ENCODE results near the gene GPD1.

Gene GPD1

DNA sequence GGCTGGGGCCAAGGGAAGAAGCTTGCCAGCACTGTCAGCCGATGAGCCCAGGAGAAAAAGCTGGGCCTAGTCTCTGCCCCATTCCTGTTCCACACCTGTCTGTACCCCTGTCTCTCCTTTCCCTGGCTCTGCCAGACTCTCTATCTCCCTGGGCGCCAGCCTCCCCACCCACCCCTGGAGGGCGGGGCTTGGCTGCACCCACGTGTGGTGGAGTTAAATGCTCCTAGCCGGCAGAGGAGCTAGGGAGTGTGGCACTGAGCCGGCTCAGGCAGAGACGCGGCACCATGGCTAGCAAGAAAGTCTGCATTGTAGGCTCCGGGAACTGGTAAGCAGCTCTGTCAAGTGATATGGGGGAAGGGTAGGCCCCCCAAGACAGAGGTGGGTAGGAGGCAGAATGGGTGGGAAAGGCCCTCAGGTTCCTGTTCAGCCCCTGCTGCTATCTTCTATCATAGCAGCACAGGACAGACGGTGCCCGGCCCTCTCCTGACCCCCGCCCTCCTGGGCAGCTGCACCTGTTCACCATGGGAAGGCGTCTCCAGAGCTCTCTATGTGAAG is at the start of gene GPD1:
Gene GPD1 (plus strand): TSS at position 242 of the 555 bp plus-strand sequence. CDS start 43 bp downstream, at position 285.
- DNase-seq (ENCODE audit: low read depth in 2 of 2): no peak

DNA sequence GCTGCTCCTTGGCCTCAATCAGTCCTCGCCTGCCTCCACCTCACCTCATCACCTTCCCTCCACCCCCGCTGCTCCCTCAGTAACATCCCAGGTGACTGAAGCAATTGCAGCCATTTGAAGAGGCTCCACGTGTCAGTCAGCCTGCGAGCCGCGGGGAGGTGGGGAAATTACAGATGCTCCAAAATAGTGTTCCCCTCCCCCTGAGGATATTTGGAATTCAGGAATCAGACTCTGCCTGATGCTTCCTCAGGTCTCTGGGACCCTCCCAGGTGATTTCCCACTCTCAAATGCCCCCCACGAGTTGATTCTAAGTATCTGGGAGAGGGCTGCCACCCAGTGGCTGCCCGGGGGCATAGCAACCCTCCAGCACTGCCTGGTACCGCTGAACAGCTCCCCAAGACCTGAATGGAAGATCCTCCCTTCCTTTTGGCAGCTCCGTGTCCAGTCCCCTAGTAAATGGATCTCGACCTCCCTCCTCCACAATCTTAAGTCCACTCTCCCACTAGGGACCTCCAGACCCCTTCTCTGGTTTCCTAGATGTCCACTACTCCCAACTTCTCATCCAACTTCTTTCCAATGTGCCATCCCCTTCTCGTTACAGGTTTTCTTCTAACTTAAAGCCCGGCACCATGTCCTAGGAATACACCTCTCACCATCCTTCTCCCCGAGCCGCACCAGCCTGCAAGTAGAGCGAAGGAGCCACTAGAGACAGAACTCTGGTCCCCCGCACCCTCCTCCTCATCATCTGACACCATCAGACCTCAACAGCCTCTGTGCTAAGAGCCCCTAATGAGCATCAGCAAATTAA is 47.8 kb upstream of the GPD1 start:
- peak; percentile 38 to 42 for DNase-seq (ENCODE audit: low read depth in 2 of 2)

- DNase-seq (ENCODE audit: low read depth in 2 of 2): no peak
Observed at GRCh38 chr12:50056639-50056976, 47.2 kb upstream of the GPD1 start.

GRCh38 chr12:50057000-50057841 is 46.6 kb upstream of the GPD1 start, which contains the start of gene ASIC1:
TSS of gene ASIC1 (plus strand) at chr12:50057596. CDS start at chr12:50058767, 1,171 bp downstream.
- peak; percentile 32 to 39 for DNase-seq (ENCODE audit: low read depth in 2 of 2)

DNA sequence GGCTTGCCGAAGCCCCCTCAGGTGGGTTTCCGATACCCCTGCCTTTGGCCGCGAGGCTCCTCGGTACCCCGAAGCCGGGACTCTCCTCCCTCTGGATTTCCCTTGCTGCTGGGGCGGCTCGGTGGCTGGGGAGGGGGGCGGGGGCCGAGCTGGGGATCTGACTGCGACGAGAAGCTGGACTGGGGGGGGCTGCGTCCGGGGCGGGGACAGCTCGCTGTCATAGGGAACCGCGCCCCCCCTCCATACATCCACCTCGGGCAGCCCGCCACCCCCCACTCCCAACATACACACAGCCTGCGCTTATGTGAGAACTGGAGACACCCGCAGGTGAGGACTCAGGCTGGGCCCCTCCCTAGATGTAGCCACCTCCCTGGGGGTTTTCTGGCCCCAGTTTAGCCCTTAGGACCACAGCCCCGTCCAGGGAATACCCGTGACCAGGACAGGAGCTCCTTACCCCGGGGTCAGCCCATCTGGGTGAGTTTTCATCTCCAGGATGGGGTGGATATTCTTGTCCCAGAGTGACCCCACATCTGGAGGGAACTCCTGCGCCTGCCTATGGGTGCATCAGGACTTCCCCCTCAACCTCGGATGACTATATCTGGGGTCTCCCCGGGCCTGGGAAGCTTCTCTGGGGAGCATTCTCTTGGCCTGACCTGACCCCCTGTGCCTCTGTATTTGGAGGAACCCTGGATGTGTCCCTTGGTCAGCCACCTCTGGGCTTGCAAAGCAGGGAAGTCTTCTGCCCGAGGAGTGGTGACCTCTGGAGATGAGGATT is 45.7 kb upstream of the GPD1 start:
- no peak for DNase-seq (ENCODE audit: low read depth in 2 of 2)

- no peak for DNase-seq (ENCODE audit: low read depth in 2 of 2)
Observed at GRCh38 chr12:50058743-50059312, 45.0 kb upstream of the GPD1 start.

GRCh38 chr12:50059440-50060119 is 44.2 kb upstream of the GPD1 start:
- peak; percentile 49 to 57 for DNase-seq (ENCODE audit: low read depth in 2 of 2)

DNA sequence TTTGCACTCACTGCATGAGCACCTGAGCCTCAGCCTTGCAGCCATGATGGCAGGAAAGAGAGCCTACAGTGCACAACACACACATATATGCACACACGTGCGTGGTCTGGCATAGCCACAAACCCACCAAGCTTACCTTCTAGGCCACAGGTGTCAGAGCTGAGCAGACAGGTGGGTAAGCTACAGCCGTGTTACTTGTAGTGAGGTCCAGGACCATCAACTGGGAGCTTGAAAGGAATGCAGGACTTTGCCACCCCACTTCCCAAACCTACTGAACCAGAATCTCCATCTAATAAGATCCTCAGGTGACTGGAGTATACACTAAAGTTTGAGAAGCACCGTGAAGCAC is 43.7 kb upstream of the GPD1 start:
- DNase-seq (ENCODE audit: low read depth in 2 of 2): no peak

DNA sequence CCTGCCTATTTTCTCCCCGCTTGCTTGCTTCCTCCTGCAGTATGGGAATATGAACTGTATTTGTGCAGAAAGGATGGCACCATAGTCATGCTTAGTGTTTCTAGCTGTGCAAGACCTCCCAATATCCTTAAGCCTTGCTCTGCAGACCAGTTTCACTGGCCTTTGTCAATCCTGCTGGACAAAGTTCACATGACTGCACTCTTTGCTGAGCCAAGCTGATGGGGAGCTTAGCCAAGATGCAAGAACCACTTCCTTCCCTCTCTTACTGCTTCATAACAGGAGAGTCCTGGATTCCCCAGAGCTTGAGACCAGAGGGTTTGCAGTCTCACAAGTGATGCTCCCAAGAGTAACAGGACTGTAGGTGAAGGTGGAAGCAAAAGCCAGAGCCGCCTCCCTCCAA is 42.6 kb upstream of the GPD1 start:
- no peak for DNase-seq (ENCODE audit: low read depth in 2 of 2)

DNA sequence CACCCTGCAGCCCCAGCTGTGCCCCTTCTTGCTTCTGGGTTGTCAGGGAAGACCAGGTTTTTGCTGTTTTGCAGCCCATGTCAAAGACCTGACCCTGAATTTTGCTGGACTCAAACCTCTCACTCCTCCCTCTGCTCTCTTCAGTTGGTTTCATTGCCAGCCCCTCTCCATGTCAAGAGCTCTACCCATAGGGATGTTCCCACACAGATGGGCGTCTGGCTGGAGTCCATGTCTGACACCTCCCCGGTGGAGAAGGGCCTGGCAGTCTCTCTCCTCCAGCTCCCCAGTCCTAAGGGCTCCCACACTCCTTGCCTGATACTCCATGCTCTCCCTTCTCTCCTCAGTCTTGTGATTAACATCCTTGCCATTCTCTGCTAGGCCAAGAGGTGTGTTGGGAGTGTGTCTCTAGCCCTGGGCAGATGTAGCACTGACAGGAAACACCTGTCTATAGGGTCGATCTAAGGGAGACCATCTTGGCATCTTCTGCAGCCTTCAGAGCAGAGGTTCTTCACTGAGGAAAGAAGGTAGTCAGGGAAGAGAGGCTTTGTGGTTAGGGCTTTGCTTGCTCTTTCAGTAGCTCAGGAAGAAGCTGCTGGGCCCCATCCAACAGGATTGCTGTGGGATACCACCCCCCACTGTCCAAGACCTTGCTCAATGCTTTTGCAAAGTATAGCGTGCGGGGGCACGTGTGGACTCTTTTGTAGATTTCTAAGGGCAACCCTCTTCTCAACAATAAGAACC is 41.7 kb upstream of the GPD1 start:
- no peak for DNase-seq (ENCODE audit: low read depth in 2 of 2)

GRCh38 chr12:50062728-50063460 is 40.9 kb upstream of the GPD1 start:
- DNase-seq (ENCODE audit: low read depth in 2 of 2): no peak

DNA sequence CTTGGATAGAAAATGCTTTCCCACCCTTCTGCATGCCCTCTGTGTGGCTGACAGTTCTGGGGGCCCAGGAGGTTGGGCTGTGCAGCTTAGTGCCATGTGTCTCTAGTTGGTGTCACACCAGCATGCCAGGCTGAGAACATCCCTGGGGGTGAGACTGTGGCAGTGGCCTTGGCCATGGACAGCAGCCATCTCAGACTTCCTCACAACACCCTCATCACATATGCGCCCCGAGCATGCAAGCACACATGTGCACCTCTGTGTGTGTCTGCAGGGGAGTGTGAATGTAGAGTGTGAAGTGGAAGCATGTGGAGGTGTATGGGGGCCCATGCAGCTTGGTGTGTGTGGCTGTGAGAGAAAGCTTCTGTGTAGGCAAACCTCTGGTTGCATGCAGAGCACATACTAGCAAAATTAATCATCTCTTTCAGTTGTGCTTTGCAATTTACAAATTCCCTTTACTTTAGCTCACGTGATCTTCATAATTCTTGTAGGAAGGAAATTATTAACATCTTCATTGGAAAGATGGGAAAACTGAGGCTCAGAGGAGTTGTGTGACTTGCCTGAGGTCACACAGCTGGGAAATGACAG is 38.0 kb upstream of the GPD1 start:
- DNase-seq (ENCODE audit: low read depth in 2 of 2): no peak

DNA sequence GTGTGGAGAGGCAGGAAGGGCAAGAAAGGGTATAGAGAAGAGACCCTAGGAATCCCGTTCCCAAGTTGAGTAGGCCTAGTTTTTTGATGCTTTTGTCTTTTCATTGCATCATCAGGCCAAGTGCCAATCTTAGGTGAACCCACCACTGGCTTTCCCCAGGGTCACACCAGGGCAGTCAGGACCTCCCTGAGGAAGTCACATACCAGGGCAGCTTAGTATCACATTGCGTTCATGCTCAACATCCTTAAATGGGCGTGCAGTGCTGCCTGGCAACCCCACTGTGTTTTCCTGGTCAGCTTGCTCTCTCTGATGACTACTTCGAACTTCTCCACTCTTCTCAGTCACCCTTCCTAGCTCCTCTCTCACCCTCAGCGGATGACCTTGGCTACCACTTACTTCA is 37.4 kb upstream of the GPD1 start:
- DNase-seq (ENCODE audit: low read depth in 2 of 2): no peak

GRCh38 chr12:50069069-50069468 is 34.7 kb upstream of the GPD1 start:
- no peak for DNase-seq (ENCODE audit: low read depth in 2 of 2)

DNA sequence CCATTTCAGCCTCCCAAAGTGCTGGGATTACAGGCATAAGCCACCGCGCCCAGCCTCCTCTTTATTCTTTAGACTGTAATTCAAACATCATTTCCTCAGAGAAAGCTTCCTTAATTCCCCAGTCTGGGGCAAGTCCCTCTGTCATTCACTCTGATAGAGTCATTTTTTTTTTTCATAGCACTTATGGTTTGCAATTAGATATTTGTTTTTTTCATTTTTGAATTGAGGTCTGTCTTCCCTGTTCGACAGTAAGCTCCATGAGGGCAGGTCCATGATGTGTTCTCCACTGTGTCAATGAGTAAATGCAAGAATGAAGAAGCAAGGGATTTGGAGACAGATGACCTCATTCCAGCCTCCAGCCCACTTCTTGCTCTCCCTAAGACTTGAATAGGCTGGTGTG is 34.3 kb upstream of the GPD1 start:
- no peak for DNase-seq (ENCODE audit: low read depth in 2 of 2)

GRCh38 chr12:50070314-50071060 is 33.3 kb upstream of the GPD1 start:
- DNase-seq (ENCODE audit: low read depth in 2 of 2): peak; percentile 36 to 57

DNA sequence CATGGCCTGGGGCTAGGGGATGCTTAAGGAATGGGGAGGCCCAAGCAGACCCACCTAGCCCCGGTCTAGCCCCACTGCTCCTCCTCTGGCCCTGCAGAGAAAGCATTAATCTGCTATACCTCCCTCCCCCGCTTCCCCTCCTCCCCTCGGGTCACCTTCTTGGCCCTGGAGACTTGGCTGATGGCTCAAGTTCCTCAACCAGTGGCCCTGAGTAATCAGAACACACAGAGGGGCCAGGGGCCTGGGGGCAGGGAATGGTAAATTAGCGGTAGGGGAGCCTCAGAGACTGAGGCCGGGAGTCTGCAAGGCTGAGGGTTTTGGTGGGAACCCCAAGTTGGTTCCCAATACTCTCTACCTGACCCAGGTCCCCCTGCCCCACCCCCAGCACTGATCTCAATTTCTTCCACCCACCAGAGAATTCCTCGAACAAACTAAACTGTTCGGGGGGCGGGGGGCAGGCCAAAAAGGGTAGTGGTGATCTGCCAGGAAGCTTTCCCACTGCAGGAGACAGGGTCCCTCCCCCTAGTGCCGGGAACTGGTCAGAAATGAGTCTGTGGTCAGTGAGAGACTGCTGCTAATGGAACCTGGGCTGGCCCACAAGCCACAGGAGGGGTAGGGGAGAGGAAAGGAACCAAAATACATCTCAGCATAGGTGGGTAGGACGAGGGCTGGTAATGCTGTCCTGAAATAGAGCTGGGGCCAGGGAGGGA is 31.5 kb upstream of the GPD1 start:
- no peak for DNase-seq (ENCODE audit: low read depth in 2 of 2)

DNA sequence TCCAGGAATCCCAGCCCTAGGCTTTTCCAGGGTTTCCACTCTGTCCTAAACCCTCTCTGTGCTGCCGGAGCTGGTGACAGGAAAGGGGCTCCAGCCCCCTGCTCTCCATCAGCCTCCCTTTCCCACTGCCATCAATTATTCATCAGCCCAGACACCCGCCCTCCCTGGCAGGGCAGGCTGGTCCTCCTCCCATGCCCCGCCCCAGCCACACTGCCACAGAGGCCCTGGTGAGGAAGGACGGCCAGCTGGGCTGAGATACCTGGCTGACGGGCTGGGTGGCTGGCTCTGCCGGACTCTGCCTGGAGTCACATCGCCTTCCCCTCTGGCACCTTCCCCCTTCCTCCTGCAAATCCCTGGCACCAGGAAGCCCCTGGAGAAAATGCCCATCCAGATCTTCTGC is 30.6 kb upstream of the GPD1 start:
- DNase-seq (ENCODE audit: low read depth in 2 of 2): no peak
